Transverse colon (tissue), 4 donors: Measurements from ENCODE around the gene TGFB2. TPM values are rescaled to one million over a fixed set of nuclear protein-coding genes. Genes with fewer than 3 reads are reported as not detected.

Experiments used
- DNase-seq: peaks from one replicate; pipeline ENCODE4 v3.0.0-alpha.2; 2019
- H3K27ac ChIP-seq, 4 donors: fragments of 200-600 bp; sonication (generic); 2 replicates each; pipeline ENCODE4 v1.5.1; 2016 to 2018; ENCODE audit warnings: inconsistent platforms in 4 of 4
- H3K27me3 ChIP-seq: fragments of 200-600 bp; sonication (generic); 2 replicates; pipeline ENCODE4 v1.5.1; 2017; ENCODE audit warnings: inconsistent platforms
- H3K36me3 ChIP-seq, 4 donors: fragments of 200-600 bp; sonication (generic); 2 replicates each; pipeline ENCODE4 v1.5.1; 2017 to 2019; ENCODE audit warnings: inconsistent platforms in 4 of 4
- H3K4me1 ChIP-seq, 4 donors: fragments of 200-600 bp; sonication (generic); 2 replicates each; pipeline ENCODE4 v1.5.1; 2017 to 2020; ENCODE audit warnings: inconsistent platforms in 4 of 4
- H3K4me3 ChIP-seq, 4 donors: fragments of 200-600 bp; sonication (generic); 1 replicate in 1 of 4; 2 replicates in 3 of 4; pipeline versions ENCODE4 v1.5.1 to v1.6.1; 2017 to 2019; ENCODE audit warnings: inconsistent platforms in 4 of 4
- H3K9me3 ChIP-seq, 2 donors: fragments of 200-600 bp; sonication (generic); 2 replicates each; pipeline ENCODE4 v1.5.1; 2017 to 2019; ENCODE audit warnings: inconsistent platforms in 2 of 2
- EP300 ChIP-seq: sonication (generic); formaldehyde crosslinking; IDR thresholded peaks from one replicate; pipeline ENCODE4 v1.6.1; 2017; ENCODE audit warnings: antibody characterized with exemption, low read depth
- POLR2A ChIP-seq: fragments of 450-650 bp; IDR thresholded peaks from one replicate; pipeline ENCODE4 v1.6.1; 2016; ENCODE audit warnings: antibody characterized with exemption, mild to moderate bottlenecking, moderate library complexity
- POLR2AphosphoS5 ChIP-seq, 3 donors: sonication (generic); formaldehyde crosslinking; IDR thresholded peaks; one replicate each; pipeline ENCODE4 v1.6.1; 2016; ENCODE audit warnings: antibody characterized with exemption in 3 of 3
- WGBS, 2 donors: methylation state at CpG; one replicate each; pipeline ENCODE4 v1.1.5; 2018; ENCODE audit warnings: low coverage in 1 of 2; 5-methylcytosine and 5-hydroxymethylcytosine counted together
- in situ Hi-C, 4 donors: fragments of 200-750 bp; cut with MboI; loops; one replicate each; pipeline versions ENCODE4 v1.15.0 to v1.15.1; 2017; ENCODE audit warnings: low sequenced_read_pairs in 3 of 4, low pct_ligation_motif_present in 1 of 4, low pct_unique_long_range_greater_than_20kb in 1 of 4
- intact Hi-C: fragments of 100-400 bp; cut with DNase I; formaldehyde crosslinking; loops from one replicate; pipeline ENCODE4 v1.15.1; 2023; ENCODE audit warnings: low total_unique reads
- total RNA-seq, 4 donors: library from RNA; depleted of rRNA; stranded (reverse); fragments of >200 nt; gene quantifications; one replicate each; pipeline ENCODE4 v1.1.0, GENCODE V29; 2016
- TF ChIP-seq, protein P1 (sequence below), 5 experiments: fragments of 200-600 bp in 3 of 5; fragments of 450-650 bp in 2 of 5; sonication (generic) in 3 of 5; IDR thresholded peaks; 1 replicate in 2 of 5; 2 replicates in 3 of 5; pipeline ENCODE4 v1.5.1; 2016 to 2017; ENCODE audit warnings: antibody characterized with exemption in 5 of 5, inconsistent platforms in 3 of 5, mild to moderate bottlenecking in 2 of 5, moderate library complexity in 1 of 5

The TGFB2 gene
- total RNA-seq, 4 donors from 2014 or later = 0.41 to 2.2 (median 1.1) TPM

DNA sequence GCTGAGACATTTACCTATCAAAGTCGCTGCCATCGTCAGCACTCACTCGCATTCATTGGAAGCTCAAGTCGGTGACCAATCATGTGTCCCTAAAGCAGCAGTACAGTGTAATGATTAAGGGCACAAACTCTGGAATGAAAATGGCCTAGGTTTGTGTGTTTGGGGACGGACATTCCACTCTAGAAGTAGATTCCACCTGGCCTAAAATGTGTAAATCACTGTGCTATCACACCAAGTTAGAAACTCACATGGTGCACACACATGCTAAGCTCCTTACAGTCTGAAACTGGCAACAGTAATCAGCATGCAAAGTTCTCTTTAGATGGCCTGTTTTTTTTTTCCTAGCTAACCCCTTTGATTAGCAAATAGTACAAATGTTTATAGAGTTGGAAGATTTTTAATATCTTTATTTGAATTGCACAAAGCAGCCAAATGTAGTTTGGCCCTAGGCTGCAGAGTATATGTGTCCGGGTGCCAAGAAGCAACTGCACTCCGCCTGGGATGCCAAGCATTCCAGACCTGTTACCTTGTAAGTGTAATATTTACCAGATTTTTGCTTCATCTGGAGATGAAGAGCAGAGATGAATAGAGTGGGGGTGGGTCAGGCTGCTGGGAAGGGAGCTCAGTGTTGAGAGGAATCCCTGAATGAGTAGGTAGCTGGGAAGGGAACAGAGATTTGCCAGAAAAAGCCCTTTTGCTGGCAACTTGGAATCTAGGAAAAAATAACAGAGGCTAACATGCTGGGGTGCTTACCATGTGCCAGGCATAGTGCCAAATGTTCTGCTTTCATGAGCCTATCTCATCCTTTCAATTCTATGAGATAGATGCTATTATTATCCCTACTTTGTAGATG, 35.2 kb downstream of the TGFB2 start:
- no peak for DNase-seq
- Histone ChIP-seq H3K27me3 (no peaks in the 10 kb centered on the region), H3K9me3 (no peaks in the 10 kb centered on the region), H3K36me3 (no peaks in the 10 kb centered on the region), H3K4me1 (peaks cover 0 to 4% (median 2%) of the 10 kb centered on the region in 4 donors), H3K4me3 (no peak overlapping the region), H3K27ac (no peak overlapping the region)
- 77 to 94% methylated on average over 6 to 7 of the region's 7 CpGs for WGBS, 2 donors
- intact Hi-C loops = no loop called here
- in situ Hi-C loops = no loop called here
- TF ChIP-seq, protein P1, sequence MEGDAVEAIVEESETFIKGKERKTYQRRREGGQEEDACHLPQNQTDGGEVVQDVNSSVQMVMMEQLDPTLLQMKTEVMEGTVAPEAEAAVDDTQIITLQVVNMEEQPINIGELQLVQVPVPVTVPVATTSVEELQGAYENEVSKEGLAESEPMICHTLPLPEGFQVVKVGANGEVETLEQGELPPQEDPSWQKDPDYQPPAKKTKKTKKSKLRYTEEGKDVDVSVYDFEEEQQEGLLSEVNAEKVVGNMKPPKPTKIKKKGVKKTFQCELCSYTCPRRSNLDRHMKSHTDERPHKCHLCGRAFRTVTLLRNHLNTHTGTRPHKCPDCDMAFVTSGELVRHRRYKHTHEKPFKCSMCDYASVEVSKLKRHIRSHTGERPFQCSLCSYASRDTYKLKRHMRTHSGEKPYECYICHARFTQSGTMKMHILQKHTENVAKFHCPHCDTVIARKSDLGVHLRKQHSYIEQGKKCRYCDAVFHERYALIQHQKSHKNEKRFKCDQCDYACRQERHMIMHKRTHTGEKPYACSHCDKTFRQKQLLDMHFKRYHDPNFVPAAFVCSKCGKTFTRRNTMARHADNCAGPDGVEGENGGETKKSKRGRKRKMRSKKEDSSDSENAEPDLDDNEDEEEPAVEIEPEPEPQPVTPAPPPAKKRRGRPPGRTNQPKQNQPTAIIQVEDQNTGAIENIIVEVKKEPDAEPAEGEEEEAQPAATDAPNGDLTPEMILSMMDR (IDR thresholded peaks at IDR 0.05) = no peak
- TF ChIP-seq POLR2A = no peak

DNA sequence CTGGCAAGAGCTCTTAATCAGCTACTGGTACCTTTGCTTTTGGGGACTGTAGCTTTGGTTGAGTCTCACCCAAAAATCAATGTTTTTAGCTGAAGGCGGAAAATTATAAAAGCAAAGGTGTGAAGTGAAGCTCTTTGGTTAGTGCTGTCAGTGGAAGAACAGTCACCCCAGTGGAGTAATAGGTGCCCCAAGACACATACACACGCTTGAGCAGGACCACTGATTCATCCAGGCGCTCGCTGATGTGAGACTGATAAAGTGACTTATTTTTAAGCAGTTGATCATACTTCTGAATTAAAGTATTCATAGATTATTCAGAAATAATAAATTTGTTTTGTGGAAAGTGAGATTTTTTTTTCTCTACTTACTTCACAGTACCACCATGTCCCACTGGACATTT, 37.1 kb downstream of the TGFB2 start:
- TF ChIP-seq POLR2A = no peak
- no peak for TF ChIP-seq POLR2AphosphoS5 (IDR thresholded peaks at IDR 0.05)
- TF ChIP-seq, protein P1 (IDR thresholded peaks at IDR 0.05) = no peak
- H3K36me3 ChIP-seq = no peaks in the 10 kb centered on the region
- in situ Hi-C loops = no loop called here

DNA sequence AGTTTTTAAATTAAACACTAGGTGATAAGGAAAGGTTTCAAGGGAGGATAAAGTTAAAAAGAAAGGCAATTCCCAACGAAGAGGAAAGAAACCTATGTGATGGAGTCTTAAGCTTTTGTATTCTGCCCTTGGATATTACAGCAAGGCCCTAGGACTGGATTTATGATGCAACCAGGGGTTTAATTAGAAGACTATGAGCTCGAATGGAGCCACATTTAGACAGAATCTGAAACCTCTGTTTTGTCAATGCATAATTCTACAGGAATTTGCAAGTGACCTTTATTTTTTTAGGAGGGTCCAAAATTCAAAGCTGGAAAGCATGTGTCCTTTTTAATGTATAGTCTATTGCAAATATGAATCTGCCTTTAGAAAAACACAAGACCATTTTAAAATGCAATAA, 37.9 kb downstream of the TGFB2 start:
- Histone ChIP-seq H3K36me3 (no peaks in the 10 kb centered on the region), H3K9me3 (no peaks in the 10 kb centered on the region), H3K4me3 (no peak overlapping the region), H3K27me3 (no peaks in the 10 kb centered on the region), H3K4me1 (peaks cover 0 to 4% (median 0%) of the 10 kb centered on the region in 4 donors), H3K27ac (no peak overlapping the region)
- 55 to 66% methylated on average over 2 of the region's 2 CpGs for WGBS, 2 donors
- in situ Hi-C loops = no loop called here
- no peak for TF ChIP-seq POLR2A
- TF ChIP-seq POLR2AphosphoS5 (IDR thresholded peaks at IDR 0.05) = no peak
- TF ChIP-seq EP300 = no peak
- TF ChIP-seq, protein P1 (IDR thresholded peaks at IDR 0.05) = no peak
- DNase-seq = no peak
- intact Hi-C loops = no loop called here

More for the DNA sequence above, 37.1 kb downstream of the TGFB2 start:
- Histone ChIP-seq H3K27me3 (no peaks in the 10 kb centered on the region), H3K27ac (no peak overlapping the region), H3K9me3 (no peaks in the 10 kb centered on the region), H3K4me1 (peaks cover 0 to 4% (median 1%) of the 10 kb centered on the region in 4 donors), H3K4me3 (no peak overlapping the region)
- intact Hi-C loops = no loop called here
- no peak for DNase-seq
- 91 to 98% methylated on average over 4 of the region's 4 CpGs for WGBS, 2 donors

- Histone ChIP-seq H3K36me3 (no peaks in the 10 kb centered on the region), H3K4me3 (no peak overlapping the region), H3K4me1 (peaks cover 0 to 4% (median 0%) of the 10 kb centered on the region in 4 donors), H3K9me3 (no peaks in the 10 kb centered on the region), H3K27ac (no peak overlapping the region), H3K27me3 (no peaks in the 10 kb centered on the region)
- in situ Hi-C loops = no loop called here
- TF ChIP-seq POLR2A = no peak
- TF ChIP-seq, protein P1 (IDR thresholded peaks at IDR 0.05) = no peak
- TF ChIP-seq EP300 = no peak
- no peak for TF ChIP-seq POLR2AphosphoS5 (IDR thresholded peaks at IDR 0.05)
- WGBS, 2 donors = 61 to 77% methylated on average over 5 to 8 of the region's 8 CpGs
- intact Hi-C loops = no loop called here
- no peak for DNase-seq
These were observed 38.5 kb downstream of the TGFB2 start for GRCh38 chr1:218383681-218384080.
